Hair follicular keratinocyte (primary cell): ENCODE data around the gene ELAVL1. TPM values are rescaled to one million over a fixed set of nuclear protein-coding genes. Genes with fewer than 3 reads are reported as not detected.

Experiments
- total RNA-seq: library from RNA; depleted of rRNA; stranded (reverse); fragments of >200 nt; gene quantifications from 2 replicates; pipeline ENCODE4 v1.2.3, GENCODE V29; 2015

Gene ELAVL1
- 30.1 and 51.3 TPM in 2 replicates for total RNA-seq

DNA sequence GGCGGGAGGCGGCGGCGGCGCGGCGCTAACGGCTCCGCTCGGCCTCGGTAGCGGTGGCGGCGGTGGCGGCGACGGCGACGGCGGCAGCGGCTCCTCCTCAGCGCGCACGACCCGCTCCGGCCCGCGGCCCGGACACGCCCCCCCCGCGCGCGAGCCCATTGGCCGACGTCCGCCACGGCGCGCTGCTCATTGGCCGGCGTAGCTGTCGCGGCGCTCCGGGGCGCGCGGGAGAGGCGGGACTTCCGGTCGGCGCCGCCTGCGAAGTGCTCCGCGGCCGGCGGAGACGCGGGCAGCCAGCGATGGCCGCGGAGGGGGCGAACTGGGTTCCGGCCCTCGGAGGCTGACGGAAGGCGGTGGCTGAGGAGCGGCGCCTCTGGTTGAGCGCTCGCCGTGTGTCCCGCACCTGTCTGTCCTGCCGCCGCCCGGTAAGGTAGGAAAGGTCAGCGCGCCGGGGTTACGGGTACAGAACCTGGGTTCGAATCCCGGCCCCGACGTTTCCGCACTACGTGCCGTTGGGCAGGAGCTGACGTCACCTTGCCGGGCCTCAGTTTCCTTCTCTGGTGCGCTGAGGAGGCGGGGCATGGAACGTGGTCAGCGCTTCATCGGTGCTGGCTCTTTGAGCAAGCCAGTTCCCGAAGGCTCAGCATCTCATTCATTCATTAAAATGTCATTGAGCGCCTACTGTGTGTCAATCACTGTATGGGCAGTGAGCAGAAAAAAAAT, at the start of gene ELAVL1:
Gene ELAVL1, minus strand, starts transcription at position 108 of the 723 bp plus-strand sequence. CDS start 13,826 bp downstream, outside the sequence.

GRCh38 chr19:8052464-8052859, 47.0 kb upstream of the ELAVL1 start, which contains the start of gene CCL25:
Gene CCL25 (plus strand): TSS chr19:8052760. CDS start chr19:8053050, 290 bp downstream.

DNA sequence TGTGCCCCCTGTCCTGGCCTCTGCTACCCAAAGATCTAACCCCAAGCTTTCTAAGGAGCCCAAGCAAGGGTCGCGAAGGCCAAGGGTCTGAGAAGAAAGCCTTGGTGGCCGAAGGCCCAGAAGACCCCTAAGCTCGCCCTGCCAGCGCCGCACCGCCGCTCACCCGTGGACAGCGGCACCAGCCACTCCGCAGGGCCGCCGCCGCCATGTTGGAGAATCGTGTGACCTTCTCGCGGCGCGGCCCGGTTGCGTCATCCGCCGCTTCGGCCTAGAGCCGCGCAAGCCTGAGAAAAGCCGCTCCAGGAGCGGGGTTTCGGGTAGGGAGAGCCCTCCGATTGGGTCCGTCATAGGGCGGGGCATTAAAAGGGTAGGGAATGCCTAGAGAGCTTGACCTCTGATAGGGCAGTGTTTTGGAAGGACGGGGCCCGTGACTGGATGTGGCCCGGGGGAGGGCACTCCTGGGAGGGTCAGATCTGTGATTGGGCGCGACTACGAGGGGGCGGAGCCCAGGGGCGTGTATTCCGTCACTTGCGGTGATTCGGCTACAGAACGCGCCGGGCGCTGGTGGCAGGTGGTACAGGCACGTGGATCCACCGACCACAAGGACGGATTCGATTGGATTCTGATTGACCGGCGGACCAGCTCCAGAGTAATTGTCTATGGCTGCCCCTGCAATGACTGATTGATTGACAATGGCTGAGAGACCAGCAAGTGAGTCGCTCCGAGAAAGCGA, 61.8 kb downstream of the ELAVL1 start, which contains the start of gene TIMM44:
Gene TIMM44, minus strand, starts transcription at position 223 of the 733 bp plus-strand sequence. Its CDS starts 15 bp downstream, at position 208.

DNA sequence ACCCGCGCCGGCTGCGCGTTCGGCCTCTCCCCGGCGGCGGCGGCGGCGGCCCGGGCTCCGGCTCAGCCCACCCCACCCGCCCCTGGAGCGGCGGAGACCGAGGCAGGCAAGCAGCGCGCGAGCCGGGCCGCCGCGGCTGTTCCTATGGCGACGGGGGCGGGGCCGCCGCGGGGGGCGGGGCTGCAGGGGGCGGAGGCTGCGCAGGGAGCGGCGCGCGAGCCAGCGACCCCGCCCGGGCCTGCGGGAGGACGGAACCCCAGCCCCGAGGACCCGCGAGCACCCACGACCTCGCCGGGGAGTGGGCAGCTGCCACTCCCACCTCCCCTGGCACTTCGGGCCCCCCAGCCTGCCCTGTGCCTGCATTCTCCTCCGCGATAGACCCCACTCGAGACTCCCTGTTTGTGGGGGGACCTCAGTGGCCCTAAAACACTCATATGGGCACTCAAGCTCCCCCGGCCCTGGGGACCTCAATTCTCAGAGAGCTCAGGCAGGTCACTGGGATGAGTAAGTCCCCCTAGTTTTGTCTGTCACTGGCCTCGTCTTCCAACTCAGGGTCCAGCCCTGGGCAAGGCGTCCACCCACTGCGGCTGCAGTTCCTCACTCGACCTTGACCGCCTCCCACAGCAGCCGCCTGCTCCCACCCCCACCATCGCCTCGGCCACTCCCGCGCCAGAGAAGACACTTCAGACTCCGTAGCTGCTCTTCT, 79.3 kb downstream of the ELAVL1 start, which contains the start of gene CTXN1:
Gene CTXN1, minus strand, starts transcription at position 115 of the 706 bp plus-strand sequence. CDS start 597 bp downstream, outside the sequence.

DNA sequence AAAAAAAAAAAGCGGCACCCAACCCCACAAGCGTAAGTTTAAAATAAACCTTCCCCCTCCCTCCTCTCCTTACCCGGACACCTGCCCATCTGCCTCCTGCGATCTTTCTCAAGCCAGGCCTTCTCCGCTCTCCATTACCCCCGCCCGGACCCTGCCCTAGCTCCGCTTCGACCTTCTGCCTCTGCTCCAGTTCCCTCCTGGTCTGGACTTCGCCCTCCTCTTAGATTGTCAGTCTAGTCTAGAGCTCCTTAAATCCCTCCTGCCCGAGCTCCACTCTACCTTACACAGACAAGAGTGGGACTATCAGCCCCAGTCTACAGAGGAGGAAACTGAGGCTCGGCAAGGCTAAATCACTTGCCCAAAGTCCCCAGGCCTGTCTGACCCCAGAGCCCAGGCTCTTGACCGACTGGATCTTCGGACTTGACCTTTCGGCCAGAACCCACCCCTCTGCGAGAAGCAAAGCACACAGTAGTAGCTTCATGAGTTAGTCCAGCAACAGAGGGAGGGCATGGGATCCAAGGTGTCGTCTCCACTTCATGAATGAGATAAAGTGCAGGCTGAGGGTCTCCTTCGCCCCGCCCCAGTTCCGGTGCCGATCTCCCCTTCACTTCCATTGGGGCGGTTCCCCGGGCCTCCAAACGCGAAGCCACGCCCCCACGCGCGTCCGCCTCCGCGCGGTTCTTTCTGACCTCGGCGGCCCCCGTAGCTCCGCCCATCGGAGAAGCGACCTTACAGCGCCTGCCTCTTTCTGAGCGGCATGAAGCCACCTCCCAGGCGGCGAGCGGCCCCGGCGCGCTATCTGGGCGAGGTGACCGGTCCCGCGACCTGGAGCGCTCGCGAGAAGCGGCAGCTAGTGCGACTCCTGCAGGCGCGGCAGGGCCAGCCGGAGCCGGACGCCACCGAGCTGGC, 85.6 kb downstream of the ELAVL1 start, which contains the start of gene SNAPC2:
Gene SNAPC2, plus strand, starts transcription at position 729 of the 909 bp plus-strand sequence. Its CDS starts 29 bp downstream, at position 758.

DNA sequence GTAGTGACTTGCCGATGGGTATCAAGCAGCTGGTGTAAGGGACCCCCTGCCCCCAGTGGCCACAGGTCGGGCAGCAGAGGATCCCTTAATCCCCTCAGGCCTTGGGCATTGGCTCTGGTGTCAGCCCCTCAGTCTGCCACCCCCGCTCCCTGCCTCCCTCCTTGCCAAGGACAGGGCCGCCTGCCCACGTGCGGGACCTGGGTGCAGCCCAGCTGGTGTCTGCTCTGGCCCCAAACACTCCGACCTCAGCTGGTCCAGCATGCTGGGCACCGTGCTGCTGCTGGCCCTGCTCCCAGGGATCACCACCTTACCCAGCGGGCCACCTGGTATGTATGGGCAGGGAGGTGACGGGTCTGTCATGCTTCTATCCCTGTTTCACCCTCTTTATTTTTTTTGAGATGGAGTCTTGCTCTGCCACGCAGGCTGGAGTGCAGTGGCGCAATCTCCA, 90.8 kb downstream of the ELAVL1 start, which contains the start of gene TGFBR3L:
Gene TGFBR3L, plus strand, starts transcription at position 233 of the 448 bp plus-strand sequence.

Other genes starting within 250 kb of the ELAVL1 start
- not detected in 2 replicates for gene CLEC4M, start 242.4 kb downstream of the ELAVL1 start, total RNA-seq
- gene EVI5L, start 175.4 kb downstream of the ELAVL1 start, total RNA-seq, result 14.2 and 18.0 TPM in 2 replicates
- gene PRR36, start 131.3 kb downstream of the ELAVL1 start, total RNA-seq, result not detected in 2 replicates
- 7.6 and 9.9 TPM in 2 replicates for gene LRRC8E, start 117.1 kb downstream of the ELAVL1 start, total RNA-seq
- gene MAP2K7, start 101.8 kb downstream of the ELAVL1 start, total RNA-seq, result 14.2 and 14.5 TPM in 2 replicates
- 0.84 and 7.5 TPM in 2 replicates for gene TGFBR3L, start 90.8 kb downstream of the ELAVL1 start, total RNA-seq
- 26.7 and 36.4 TPM in 2 replicates for gene SNAPC2, start 85.3 kb downstream of the ELAVL1 start, total RNA-seq
- gene CTXN1, start 79.5 kb downstream of the ELAVL1 start, total RNA-seq, result 0.86 and 1.1 TPM in 2 replicates
- gene TIMM44, start 62.0 kb downstream of the ELAVL1 start, total RNA-seq, result 63.9 and 72.7 TPM in 2 replicates
- not detected in 2 replicates for gene CCL25, start 47.1 kb upstream of the ELAVL1 start, total RNA-seq
- gene FBN3, start 144.0 kb upstream of the ELAVL1 start, total RNA-seq, result not detected in 2 replicates
- 7.3 and 9.1 TPM in 2 replicates for gene CERS4, start 203.7 kb upstream of the ELAVL1 start, total RNA-seq